DND-41 (cell line): ENCODE results near the gene LLGL2.

Experiments
- ATAC-seq: fragments of 200-7000 bp; cut with Tn5 transposase; 3 replicates; pipeline ENCODE4 v1.9.1; 2021; ENCODE audit warnings: low read depth; ENCODE audit not compliant: insufficient read depth
- DNase-seq: peaks from one replicate; pipeline ENCODE4 v3.0.0-alpha.2; 2020
- H2AFZ ChIP-seq: 2 replicates; pipeline ENCODE4 v1.6.0; 2012; ENCODE audit warnings: low read depth, low read length
- H3K27ac ChIP-seq: 2 replicates; pipeline ENCODE4 v1.5.1; 2012; ENCODE audit warnings: low read length, inconsistent platforms
- H3K27me3 ChIP-seq: fragments of 200-600 bp; sonication (generic); 2 replicates; pipeline ENCODE4 v1.6.0; 2012; ENCODE audit warnings: low read length, mild to moderate bottlenecking, inconsistent platforms; ENCODE audit not compliant: insufficient read depth, poor library complexity
- H3K36me3 ChIP-seq: 2 replicates; pipeline ENCODE4 v1.5.1; 2012; ENCODE audit warnings: low read length, inconsistent platforms; ENCODE audit not compliant: insufficient read depth
- H3K4me1 ChIP-seq: 2 replicates; pipeline ENCODE4 v1.5.1; 2012; ENCODE audit warnings: mild to moderate bottlenecking, low read length; ENCODE audit not compliant: insufficient read depth
- H3K4me2 ChIP-seq: 2 replicates; pipeline ENCODE4 v1.6.0; 2012; ENCODE audit warnings: mild to moderate bottlenecking, moderate library complexity, low read length, inconsistent platforms; ENCODE audit not compliant: insufficient read depth
- H3K4me3 ChIP-seq, 2 experiments: fragments of 200-600 bp in 1 of 2; shearing (Covaris generic) in 1 of 2; 2 replicates each; pipeline ENCODE4 v1.5.1; 2012 to 2016; ENCODE audit warnings: inconsistent platforms in 2 of 2, low read length in 2 of 2, mild to moderate bottlenecking in 2 of 2, low read depth in 1 of 2, moderate library complexity in 1 of 2
- H3K79me2 ChIP-seq: 2 replicates; pipeline ENCODE4 v1.6.0; 2012; ENCODE audit warnings: low read length, inconsistent platforms; ENCODE audit not compliant: insufficient read depth
- H3K9ac ChIP-seq: 2 replicates; pipeline ENCODE4 v1.6.0; 2012; ENCODE audit warnings: low read depth, mild to moderate bottlenecking, inconsistent platforms, low read length, moderate library complexity
- H3K9me3 ChIP-seq: 2 replicates; pipeline ENCODE4 v1.5.1; 2012; ENCODE audit warnings: low read length, moderate library complexity, mild to moderate bottlenecking, inconsistent platforms; ENCODE audit not compliant: insufficient read depth, severe bottlenecking
- H4K20me1 ChIP-seq: 2 replicates; pipeline ENCODE4 v1.6.0; 2012; ENCODE audit warnings: low read length; ENCODE audit not compliant: insufficient read depth
- EZH2 ChIP-seq: IDR thresholded peaks from 3 replicates; pipeline ENCODE4 v1.6.1; 2012; ENCODE audit warnings: borderline replicate concordance, low read depth, mild to moderate bottlenecking, moderate library complexity, low read length, inconsistent platforms; ENCODE audit not compliant: severe bottlenecking
- TF ChIP-seq, protein P1 (sequence below): IDR thresholded peaks from 2 replicates; pipeline ENCODE4 v1.5.1; 2012; ENCODE audit warnings: borderline replicate concordance, low read length, moderate library complexity, mild to moderate bottlenecking; ENCODE audit not compliant: poor library complexity, severe bottlenecking; ENCODE audit errors: extremely low read depth

Gene LLGL2

DNA sequence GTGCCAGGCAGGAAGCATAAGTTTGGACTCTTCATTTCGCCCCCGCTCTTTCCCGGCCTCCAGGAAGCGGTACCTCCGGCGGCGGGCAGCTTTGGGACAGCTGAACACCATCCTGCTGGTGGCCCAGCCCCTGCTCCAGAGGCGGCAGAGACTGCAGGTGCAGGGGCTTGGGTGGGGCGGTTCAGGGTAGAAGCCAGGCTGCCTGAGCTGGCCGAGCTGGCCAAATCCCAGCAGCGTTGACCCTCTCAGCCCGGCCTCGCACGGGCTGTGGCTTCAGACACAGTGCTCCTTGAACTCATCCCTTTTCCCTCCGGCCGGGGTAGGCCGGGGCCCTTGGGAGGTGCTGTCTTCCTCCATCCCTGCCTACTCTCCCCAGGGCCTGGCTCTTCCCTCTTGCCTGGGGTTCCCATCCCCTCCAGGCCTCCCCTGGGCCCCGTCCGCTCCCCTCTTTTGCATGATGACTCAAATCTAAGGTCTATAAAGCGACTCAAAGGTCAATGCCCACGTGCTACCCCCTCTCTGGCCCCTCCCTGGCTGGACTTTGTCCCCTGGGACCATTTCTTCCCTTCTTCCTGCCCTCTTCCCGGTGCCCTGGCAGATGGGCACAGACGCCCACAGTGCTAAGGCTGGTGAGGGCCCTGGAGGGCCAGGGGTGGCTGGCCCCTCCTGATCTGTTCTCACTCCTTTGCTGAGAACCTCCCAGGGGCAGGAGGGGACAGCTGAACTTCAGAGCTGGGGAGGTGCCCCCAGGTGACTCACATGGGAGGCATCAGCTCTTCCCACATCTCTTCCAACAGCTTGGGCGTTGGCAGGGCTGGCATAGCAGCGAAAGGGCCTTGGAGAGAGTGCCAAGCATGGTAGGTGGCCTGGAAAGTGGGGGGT lies 84.8 kb downstream of the LLGL2 start:
- DNase-seq: no peak
- ATAC-seq: no peak
- no peaks in the 10 kb centered on the region for H3K9me3 ChIP-seq
- H3K27ac ChIP-seq: no peak overlapping the region
- no peaks in the 10 kb centered on the region for H3K36me3 ChIP-seq
- H3K4me3 ChIP-seq: no peak overlapping the region
- H3K27me3 ChIP-seq: no peaks in the 10 kb centered on the region
- H2AFZ ChIP-seq: no peak overlapping the region
- TF ChIP-seq, protein P1, sequence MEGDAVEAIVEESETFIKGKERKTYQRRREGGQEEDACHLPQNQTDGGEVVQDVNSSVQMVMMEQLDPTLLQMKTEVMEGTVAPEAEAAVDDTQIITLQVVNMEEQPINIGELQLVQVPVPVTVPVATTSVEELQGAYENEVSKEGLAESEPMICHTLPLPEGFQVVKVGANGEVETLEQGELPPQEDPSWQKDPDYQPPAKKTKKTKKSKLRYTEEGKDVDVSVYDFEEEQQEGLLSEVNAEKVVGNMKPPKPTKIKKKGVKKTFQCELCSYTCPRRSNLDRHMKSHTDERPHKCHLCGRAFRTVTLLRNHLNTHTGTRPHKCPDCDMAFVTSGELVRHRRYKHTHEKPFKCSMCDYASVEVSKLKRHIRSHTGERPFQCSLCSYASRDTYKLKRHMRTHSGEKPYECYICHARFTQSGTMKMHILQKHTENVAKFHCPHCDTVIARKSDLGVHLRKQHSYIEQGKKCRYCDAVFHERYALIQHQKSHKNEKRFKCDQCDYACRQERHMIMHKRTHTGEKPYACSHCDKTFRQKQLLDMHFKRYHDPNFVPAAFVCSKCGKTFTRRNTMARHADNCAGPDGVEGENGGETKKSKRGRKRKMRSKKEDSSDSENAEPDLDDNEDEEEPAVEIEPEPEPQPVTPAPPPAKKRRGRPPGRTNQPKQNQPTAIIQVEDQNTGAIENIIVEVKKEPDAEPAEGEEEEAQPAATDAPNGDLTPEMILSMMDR: no peak
- TF ChIP-seq EZH2: no peak
- H3K4me2 ChIP-seq: no peak overlapping the region
- H3K9ac ChIP-seq: no peak overlapping the region
- H4K20me1 ChIP-seq: no peaks in the 10 kb centered on the region
- H3K4me1 ChIP-seq: no peaks in the 10 kb centered on the region
- no peaks in the 10 kb centered on the region for H3K79me2 ChIP-seq

DNA sequence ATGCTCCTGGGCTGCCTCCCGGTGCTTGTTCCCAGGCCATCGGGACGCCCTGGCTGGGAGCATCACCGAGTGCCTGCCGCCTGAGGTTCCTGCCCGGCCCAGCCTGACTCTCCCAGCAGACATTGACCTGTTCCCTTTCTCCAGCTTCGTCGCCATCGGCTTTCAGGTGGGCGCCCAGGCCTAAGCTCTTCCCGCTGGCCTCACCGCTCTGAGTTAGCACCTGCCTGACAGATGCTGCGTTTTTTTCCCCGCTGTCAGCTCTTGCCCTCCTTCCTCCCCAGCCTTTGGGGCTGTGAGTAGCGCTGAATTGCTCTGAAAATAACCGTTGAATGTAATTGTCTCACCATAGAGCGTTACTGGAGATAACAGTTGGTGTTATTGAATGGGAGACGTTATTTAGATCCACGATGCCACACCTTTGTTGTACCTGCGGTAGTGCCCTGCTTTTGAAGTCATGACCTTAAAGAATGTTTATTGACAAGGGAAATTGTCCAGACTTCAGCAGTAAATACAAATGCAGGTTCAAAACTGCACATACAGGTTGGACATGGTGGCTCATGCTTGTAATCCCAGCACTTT lies 86.4 kb downstream of the LLGL2 start:
- no peaks in the 10 kb centered on the region for H4K20me1 ChIP-seq
- no peaks in the 10 kb centered on the region for H3K27me3 ChIP-seq
- H3K9me3 ChIP-seq: no peaks in the 10 kb centered on the region
- H3K79me2 ChIP-seq: no peaks in the 10 kb centered on the region
- no peaks in the 10 kb centered on the region for H3K4me1 ChIP-seq
- no peak overlapping the region for H3K27ac ChIP-seq
- no peak overlapping the region for H3K9ac ChIP-seq
- no peak overlapping the region for H2AFZ ChIP-seq
- ATAC-seq: no peak
- no peak overlapping the region for H3K4me2 ChIP-seq
- no peak for DNase-seq
- H3K4me3 ChIP-seq: no peak overlapping the region
- no peak for TF ChIP-seq EZH2
- TF ChIP-seq, protein P1: no peak
- H3K36me3 ChIP-seq: no peaks in the 10 kb centered on the region

DNA sequence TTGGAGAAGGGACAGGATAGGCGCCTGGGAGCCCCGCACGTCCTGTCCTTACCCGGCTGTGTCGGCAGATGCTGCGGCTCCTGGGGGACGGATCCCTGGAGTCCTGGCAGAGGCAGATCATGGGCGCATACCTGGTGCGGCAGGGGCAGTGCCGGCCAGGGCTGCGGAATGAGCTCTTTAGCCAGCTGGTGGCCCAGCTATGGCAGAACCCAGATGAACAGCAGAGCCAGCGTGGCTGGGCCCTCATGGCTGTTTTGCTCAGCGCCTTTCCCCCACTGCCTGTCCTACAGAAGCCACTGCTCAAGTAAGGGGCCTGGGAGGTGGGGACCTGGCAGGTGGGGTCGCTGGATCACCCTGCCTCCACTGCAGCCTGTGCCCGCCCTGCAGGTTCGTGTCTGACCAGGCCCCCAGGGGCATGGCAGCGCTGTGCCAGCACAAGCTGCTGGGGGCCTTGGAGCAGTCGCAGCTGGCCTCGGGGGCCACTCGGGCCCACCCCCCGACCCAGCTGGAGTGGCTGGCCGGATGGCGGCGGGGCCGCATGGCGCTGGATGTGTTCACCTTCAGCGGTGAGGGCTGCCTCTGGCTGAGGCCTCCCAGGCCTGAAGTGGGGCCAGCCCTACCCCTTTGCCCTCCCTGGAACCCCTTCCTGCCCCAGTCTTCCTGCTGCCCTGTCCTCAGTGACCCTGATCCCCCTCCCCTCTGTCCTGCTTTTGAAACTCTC lies 87.6 kb downstream of the LLGL2 start:
- ATAC-seq (no peak), DNase-seq (no peak)
- Histone ChIP-seq H3K27ac (no peak overlapping the region), H3K9me3 (no peaks in the 10 kb centered on the region), H3K27me3 (no peaks in the 10 kb centered on the region), H4K20me1 (no peaks in the 10 kb centered on the region), H3K4me2 (no peak overlapping the region), H3K36me3 (no peaks in the 10 kb centered on the region), H3K4me1 (no peaks in the 10 kb centered on the region), H3K79me2 (no peaks in the 10 kb centered on the region), H3K9ac (no peak overlapping the region), H2AFZ (no peak overlapping the region), H3K4me3 (no peak overlapping the region)
- TF ChIP-seq, protein P1: no peak
- no peak for TF ChIP-seq EZH2
